Measurements from ENCODE around the gene KLHL5.
"Not testable (repeated sequence)": the region's sequence is repeated elsewhere in the genome, so short reads cannot be mapped to it uniquely, and the experiment has no call there.

The KLHL5 gene

GRCh38 chr4:39062094-39062769, at the start of gene KLHL5:
KLHL5 (plus strand) TSS chr4:39062232; CDS start chr4:39062653, 421 bp downstream.
- DNase-seq (ENCODE audit: low read depth, low spot score) = no peak

GRCh38 chr4:39014028-39014427, 48.0 kb upstream of the KLHL5 start:
- DNase-seq (ENCODE audit: low read depth, low spot score) = no peak

- DNase-seq (ENCODE audit: low read depth, low spot score) = no peak
These were observed 41.9 kb upstream of the KLHL5 start for GRCh38 chr4:39020130-39020529.

GRCh38 chr4:39021631-39022030, 40.4 kb upstream of the KLHL5 start:
- no peak for DNase-seq (ENCODE audit: low read depth, low spot score)

GRCh38 chr4:39022241-39022640, 39.8 kb upstream of the KLHL5 start:
- DNase-seq (ENCODE audit: low read depth, low spot score) = no peak

- DNase-seq (ENCODE audit: low read depth, low spot score) = no peak
These were observed 39.0 kb upstream of the KLHL5 start for GRCh38 chr4:39023059-39023458.

- DNase-seq (ENCODE audit: low read depth, low spot score) = no peak
These were observed 37.6 kb upstream of the KLHL5 start for GRCh38 chr4:39024311-39024865.

- no peak for DNase-seq (ENCODE audit: low read depth, low spot score)
These were observed 36.4 kb upstream of the KLHL5 start for GRCh38 chr4:39025552-39026085.

- DNase-seq (ENCODE audit: low read depth, low spot score) = no peak
These were observed 35.9 kb upstream of the KLHL5 start for GRCh38 chr4:39026096-39026495.

- no peak for DNase-seq (ENCODE audit: low read depth, low spot score)
These were observed 32.0 kb upstream of the KLHL5 start for GRCh38 chr4:39029752-39030694.

GRCh38 chr4:39030725-39031124, 31.3 kb upstream of the KLHL5 start:
- DNase-seq (ENCODE audit: low read depth, low spot score) = no peak

- DNase-seq (ENCODE audit: low read depth, low spot score) = not testable (repeated sequence)
These were observed 30.4 kb upstream of the KLHL5 start for GRCh38 chr4:39031590-39032020.

- no peak for DNase-seq (ENCODE audit: low read depth, low spot score)
These were observed 29.6 kb upstream of the KLHL5 start, which contains the start of gene TMEM156 for GRCh38 chr4:39032218-39033085. TMEM156 (minus strand) TSS chr4:39032409; CDS start chr4:39032313, 96 bp downstream.

GRCh38 chr4:39036172-39036571, 25.9 kb upstream of the KLHL5 start:
- no peak for DNase-seq (ENCODE audit: low read depth, low spot score)

- DNase-seq (ENCODE audit: low read depth, low spot score) = no peak
These were observed 24.6 kb upstream of the KLHL5 start for GRCh38 chr4:39037491-39037825.

- DNase-seq (ENCODE audit: low read depth, low spot score) = no peak
These were observed 24.1 kb upstream of the KLHL5 start for GRCh38 chr4:39037941-39038340.

GRCh38 chr4:39039108-39039507, 22.9 kb upstream of the KLHL5 start:
- no peak for DNase-seq (ENCODE audit: low read depth, low spot score)

GRCh38 chr4:39042366-39042765, 19.7 kb upstream of the KLHL5 start:
- no peak for DNase-seq (ENCODE audit: low read depth, low spot score)

- DNase-seq (ENCODE audit: low read depth, low spot score) = no peak
These were observed 18.8 kb upstream of the KLHL5 start for GRCh38 chr4:39043058-39043860.

- no peak for DNase-seq (ENCODE audit: low read depth, low spot score)
These were observed 18.1 kb upstream of the KLHL5 start for GRCh38 chr4:39043861-39044363.
